OCI-LY1 (cell line): ENCODE results near the gene CD1B.

Experiments used
- H2AFZ ChIP-seq: fragments of 200-600 bp; sonication (generic), shearing (Covaris generic); 2 replicates; pipeline ENCODE4 v1.6.0; 2014; ENCODE audit warnings: antibody characterized with exemption, mild to moderate bottlenecking, low read length
- H3F3A ChIP-seq: fragments of 200-600 bp; sonication (generic), shearing (Covaris generic); 2 replicates; pipeline ENCODE4 v1.6.0; 2014; ENCODE audit warnings: mild to moderate bottlenecking, antibody characterized with exemption, low read length, moderate library complexity; ENCODE audit not compliant: insufficient read depth
- H3K27ac ChIP-seq: fragments of 200-600 bp; sonication (generic); 2 replicates; pipeline ENCODE4 v1.5.1; 2014; ENCODE audit warnings: low read length, mixed run types, mild to moderate bottlenecking, low read depth; ENCODE audit not compliant: poor library complexity, severe bottlenecking
- H3K27me3 ChIP-seq: fragments of 200-600 bp; sonication (generic); 2 replicates; pipeline ENCODE4 v1.6.0; 2014; ENCODE audit warnings: antibody characterized with exemption, mild to moderate bottlenecking, low read length, moderate library complexity; ENCODE audit not compliant: insufficient read depth
- H3K36me3 ChIP-seq: fragments of 200-600 bp; sonication (generic); 2 replicates; pipeline ENCODE4 v1.6.1; 2014; ENCODE audit warnings: mild to moderate bottlenecking, antibody characterized with exemption, low read length, moderate library complexity, mixed read lengths; ENCODE audit not compliant: insufficient read depth
- H3K4me1 ChIP-seq: fragments of 200-600 bp; sonication (generic); 2 replicates; pipeline ENCODE4 v1.5.1; 2014; ENCODE audit warnings: mild to moderate bottlenecking, low read length, moderate library complexity; ENCODE audit not compliant: insufficient read depth, severe bottlenecking
- H3K4me2 ChIP-seq: fragments of 200-600 bp; sonication (generic), shearing (Covaris generic); 2 replicates; pipeline ENCODE4 v1.6.1; 2014; ENCODE audit warnings: low read length
- H3K4me3 ChIP-seq: fragments of 200-600 bp; sonication (generic); 2 replicates; pipeline ENCODE4 v1.5.1; 2014; ENCODE audit warnings: low read length, low read depth, mild to moderate bottlenecking, mixed read lengths; ENCODE audit not compliant: poor library complexity, severe bottlenecking
- H3K79me2 ChIP-seq: fragments of 200-600 bp; shearing (Covaris generic); 2 replicates; pipeline ENCODE4 v1.6.1; 2016; ENCODE audit warnings: mixed run types, low read length, mixed read lengths; ENCODE audit not compliant: insufficient read depth
- H3K9ac ChIP-seq: fragments of 200-600 bp; sonication (generic), shearing (Covaris generic); 2 replicates; pipeline ENCODE4 v1.6.1; 2014; ENCODE audit warnings: mild to moderate bottlenecking, low read length, mixed read lengths
- H3K9me2 ChIP-seq: fragments of 200-600 bp; sonication (generic), shearing (Covaris generic); 2 replicates; pipeline ENCODE4 v1.6.1; 2014; ENCODE audit warnings: low read depth, mild to moderate bottlenecking, low read length, mixed read lengths
- H3K9me3 ChIP-seq: fragments of 200-600 bp; shearing (Covaris generic); 2 replicates; pipeline ENCODE4 v1.6.1; 2014; ENCODE audit warnings: low read length, mixed read lengths
- H4K20me1 ChIP-seq: fragments of 200-600 bp; sonication (generic), shearing (Covaris generic); 2 replicates; pipeline ENCODE4 v1.6.0; 2016; ENCODE audit warnings: mild to moderate bottlenecking, low read length; ENCODE audit not compliant: insufficient read depth
- EZH2 ChIP-seq: fragments of 200-600 bp; sonication (generic), shearing (Covaris generic); IDR thresholded peaks from 2 replicates; pipeline ENCODE4 v1.8.0; 2017; ENCODE audit warnings: borderline replicate concordance, mixed run types, mild to moderate bottlenecking, antibody characterized with exemption, low read length, moderate library complexity, mixed read lengths
- TF ChIP-seq, protein P1 (sequence below): fragments of 200-600 bp; sonication (generic), shearing (Covaris generic); IDR thresholded peaks from 2 replicates; pipeline ENCODE4 v1.5.1; 2017; ENCODE audit warnings: mild to moderate bottlenecking, antibody characterized with exemption, low read length, moderate library complexity, mixed read lengths

Gene CD1B

DNA sequence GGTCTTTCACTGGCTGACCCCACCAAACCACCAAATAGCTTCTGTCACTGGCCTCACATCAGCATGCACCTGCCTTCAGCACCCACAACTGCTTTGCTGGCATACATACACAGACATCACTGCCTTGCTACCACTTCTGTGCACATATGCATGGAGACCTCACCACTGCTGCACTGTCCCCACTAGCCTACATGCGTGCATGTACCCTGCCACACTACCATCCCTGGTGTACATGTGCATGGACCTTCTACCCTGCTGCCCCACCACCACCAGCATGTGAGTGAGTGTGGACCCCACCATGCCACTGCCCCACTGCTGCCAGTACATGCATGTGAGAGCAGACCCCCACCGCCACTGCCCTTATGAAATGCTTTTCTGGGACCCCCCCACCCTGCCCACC, 35.5 kb downstream of the CD1B start:
- TF ChIP-seq, protein P1, sequence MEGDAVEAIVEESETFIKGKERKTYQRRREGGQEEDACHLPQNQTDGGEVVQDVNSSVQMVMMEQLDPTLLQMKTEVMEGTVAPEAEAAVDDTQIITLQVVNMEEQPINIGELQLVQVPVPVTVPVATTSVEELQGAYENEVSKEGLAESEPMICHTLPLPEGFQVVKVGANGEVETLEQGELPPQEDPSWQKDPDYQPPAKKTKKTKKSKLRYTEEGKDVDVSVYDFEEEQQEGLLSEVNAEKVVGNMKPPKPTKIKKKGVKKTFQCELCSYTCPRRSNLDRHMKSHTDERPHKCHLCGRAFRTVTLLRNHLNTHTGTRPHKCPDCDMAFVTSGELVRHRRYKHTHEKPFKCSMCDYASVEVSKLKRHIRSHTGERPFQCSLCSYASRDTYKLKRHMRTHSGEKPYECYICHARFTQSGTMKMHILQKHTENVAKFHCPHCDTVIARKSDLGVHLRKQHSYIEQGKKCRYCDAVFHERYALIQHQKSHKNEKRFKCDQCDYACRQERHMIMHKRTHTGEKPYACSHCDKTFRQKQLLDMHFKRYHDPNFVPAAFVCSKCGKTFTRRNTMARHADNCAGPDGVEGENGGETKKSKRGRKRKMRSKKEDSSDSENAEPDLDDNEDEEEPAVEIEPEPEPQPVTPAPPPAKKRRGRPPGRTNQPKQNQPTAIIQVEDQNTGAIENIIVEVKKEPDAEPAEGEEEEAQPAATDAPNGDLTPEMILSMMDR, result no peak
- no peak for TF ChIP-seq EZH2
- no peak overlapping the region for H3K4me3 ChIP-seq
- H3K9ac ChIP-seq, result no peak overlapping the region
- H4K20me1 ChIP-seq, result no peaks in the 10 kb centered on the region
- no peak overlapping the region for H2AFZ ChIP-seq
- H3K79me2 ChIP-seq, result no peaks in the 10 kb centered on the region
- no peak overlapping the region for H3K4me2 ChIP-seq
- H3K9me3 ChIP-seq, result no peaks in the 10 kb centered on the region
- no peaks in the 10 kb centered on the region for H3K9me2 ChIP-seq
- H3K27ac ChIP-seq, result no peak overlapping the region
- no peaks in the 10 kb centered on the region for H3F3A ChIP-seq
- H3K27me3 ChIP-seq, result no peaks in the 10 kb centered on the region
- H3K36me3 ChIP-seq, result no peaks in the 10 kb centered on the region
- H3K4me1 ChIP-seq, result peaks cover 4% of the 10 kb centered on the region

DNA sequence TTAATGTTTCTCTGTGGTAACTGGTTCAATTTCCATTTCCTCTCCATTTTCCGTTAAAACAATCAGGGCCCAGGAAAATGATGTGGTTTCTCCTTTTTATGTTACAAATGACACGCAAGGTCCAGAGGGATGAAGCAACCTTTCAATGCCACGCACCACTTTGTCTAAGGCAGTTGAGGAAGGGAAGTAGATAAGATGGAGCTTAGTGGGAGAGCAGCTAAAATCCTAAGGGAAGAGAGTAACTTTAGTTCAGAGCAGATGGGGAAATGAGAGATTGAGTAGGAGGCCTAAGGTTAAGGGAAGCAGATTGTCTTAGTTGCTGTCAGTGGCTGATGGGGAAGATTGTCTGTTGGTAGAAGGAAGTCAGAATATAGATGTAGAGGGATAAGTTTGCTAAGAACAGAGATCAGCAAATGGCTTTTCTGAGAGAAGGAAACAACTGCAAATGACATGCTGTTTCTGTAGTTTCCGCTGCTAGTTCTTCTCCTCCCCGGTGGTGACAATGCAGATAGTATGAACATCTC, 40.9 kb downstream of the CD1B start:
- Histone ChIP-seq H3K4me1 (peaks cover 47% of the 10 kb centered on the region), H3K9me2 (no peaks in the 10 kb centered on the region), H3K9me3 (no peaks in the 10 kb centered on the region), H3K27ac (no peak overlapping the region), H3K27me3 (no peaks in the 10 kb centered on the region), H3K4me3 (peak overlapping the region; percentile 21), H3F3A (no peaks in the 10 kb centered on the region), H3K79me2 (no peaks in the 10 kb centered on the region), H2AFZ (no peak overlapping the region), H3K4me2 (peak overlapping the region; percentile 43), H3K9ac (no peak overlapping the region), H4K20me1 (no peaks in the 10 kb centered on the region), H3K36me3 (no peaks in the 10 kb centered on the region)
- TF ChIP-seq EZH2, result no peak
- TF ChIP-seq, protein P1, result no peak

DNA sequence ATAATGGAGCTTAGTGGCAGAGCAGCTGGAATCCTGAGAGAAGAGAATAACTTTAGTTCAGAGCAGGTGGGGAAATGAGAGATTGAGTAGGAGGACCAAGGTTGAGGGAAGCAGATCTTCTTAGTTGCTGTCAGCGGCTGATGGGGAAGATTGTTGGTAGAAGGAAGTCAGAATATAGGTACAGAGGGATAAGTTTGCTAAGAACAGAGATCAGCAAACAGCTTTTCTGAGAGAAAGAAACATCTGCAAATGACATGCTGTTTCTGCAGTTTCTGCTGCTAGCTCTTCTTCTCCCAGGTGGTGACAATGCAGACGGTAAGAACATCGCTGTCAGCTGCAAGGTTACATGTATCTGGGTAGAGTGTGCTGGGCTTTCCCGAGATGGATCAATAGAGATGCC, 41.5 kb downstream of the CD1B start, which contains the start of gene CD1C:
Gene CD1C, plus strand, starts transcription at position 113 of the 400 bp plus-strand sequence. Its CDS starts 142 bp downstream, at position 255.
- Histone ChIP-seq H3K4me3 (peak within 1 kb of the TSS; percentile 21), H2AFZ (no peak within 1 kb of the TSS), H3K9ac (no peak within 1 kb of the TSS), H3K79me2 (no peaks in the 10 kb centered on the region), H3F3A (no peaks in the 10 kb centered on the region), H4K20me1 (no peaks in the 10 kb centered on the region), H3K36me3 (no peaks in the 10 kb centered on the region), H3K9me2 (no peaks in the 10 kb centered on the region), H3K4me1 (peaks cover 53% of the 10 kb centered on the region), H3K27me3 (no peaks in the 10 kb centered on the region), H3K27ac (no peak within 1 kb of the TSS), H3K9me3 (no peaks in the 10 kb centered on the region), H3K4me2 (peak within 1 kb of the TSS; percentile 43)
- TF ChIP-seq EZH2, result no peak
- TF ChIP-seq, protein P1, result no peak
